Right kidney (tissue), 9 donors: Measurements from ENCODE around the gene SEPHS1.
A peak's percentile ranks its signal among the peaks of the same experiment; 100 is the strongest.
"Not testable (repeated sequence)": the region's sequence is repeated elsewhere in the genome, so short reads cannot be mapped to it uniquely, and the experiment has no call there.

Experiments
- DNase-seq: peaks from one replicate; pipeline ENCODE4 v3.0.0-alpha.2; 2016
- long read RNA-seq, 8 donors: transcript quantifications; one replicate each; lab custom pipeline, GENCODE V29; 2026

The SEPHS1 gene
- long read RNA-seq, donor 1, transcript SEPHS1-201 (9 exons, 3,273 nt), result major isoform, 15 of 58 reads
- long read RNA-seq, donor 1, partial matches to known transcripts, result 26 of 58 reads
- long read RNA-seq, donor 1, other reads (novel, unspliced or antisense), result 15 of 58 reads
- long read RNA-seq, donor 2, transcript SEPHS1-201 (9 exons, 3,273 nt), result major isoform, 5 of 29 reads
- long read RNA-seq, donor 2, partial matches to known transcripts, result 11 of 29 reads
- long read RNA-seq, donor 2, other reads (novel, unspliced or antisense), result 13 of 29 reads
- long read RNA-seq, donor 3, transcript SEPHS1-201 (9 exons, 3,273 nt), result major isoform, 11 of 54 reads
- long read RNA-seq, donor 3, partial matches to known transcripts, result 37 of 54 reads
- long read RNA-seq, donor 3, other reads (novel, unspliced or antisense), result 5 of 54 reads
- long read RNA-seq, donor 4, transcript SEPHS1-201 (9 exons, 3,273 nt), result major isoform, 21 of 47 reads
- long read RNA-seq, donor 4, partial matches to known transcripts, result 15 of 47 reads
- long read RNA-seq, donor 4, other reads (novel, unspliced or antisense), result 11 of 47 reads
- long read RNA-seq, donor 5, transcript SEPHS1-201 (9 exons, 3,273 nt), result major isoform, 18 of 55 reads
- long read RNA-seq, donor 5, partial matches to known transcripts, result 23 of 55 reads
- long read RNA-seq, donor 5, other reads (novel, unspliced or antisense), result 14 of 55 reads
- long read RNA-seq, donor 6, transcript SEPHS1-201 (9 exons, 3,273 nt), result major isoform, 10 of 28 reads
- long read RNA-seq, donor 6, partial matches to known transcripts, result 18 of 28 reads
- long read RNA-seq, donor 6, other reads (novel, unspliced or antisense), result 0 of 28 reads
- long read RNA-seq, donor 7, transcript SEPHS1-201 (9 exons, 3,273 nt), result major isoform, 26 of 75 reads
- long read RNA-seq, donor 7, partial matches to known transcripts, result 27 of 75 reads
- long read RNA-seq, donor 7, other reads (novel, unspliced or antisense), result 21 of 75 reads
- long read RNA-seq, donor 8, transcript SEPHS1-201 (9 exons, 3,273 nt), result major isoform, 16 of 31 reads
- long read RNA-seq, donor 8, partial matches to known transcripts, result 0 of 31 reads
- long read RNA-seq, donor 8, other reads (novel, unspliced or antisense), result 14 of 31 reads

GRCh38 chr10:13348216-13349017 lies at the start of gene SEPHS1:
SEPHS1 (minus strand) TSS chr10:13348293; CDS start chr10:13344950, 3,343 bp downstream.
- DNase-seq, result peak; percentile 89

DNA sequence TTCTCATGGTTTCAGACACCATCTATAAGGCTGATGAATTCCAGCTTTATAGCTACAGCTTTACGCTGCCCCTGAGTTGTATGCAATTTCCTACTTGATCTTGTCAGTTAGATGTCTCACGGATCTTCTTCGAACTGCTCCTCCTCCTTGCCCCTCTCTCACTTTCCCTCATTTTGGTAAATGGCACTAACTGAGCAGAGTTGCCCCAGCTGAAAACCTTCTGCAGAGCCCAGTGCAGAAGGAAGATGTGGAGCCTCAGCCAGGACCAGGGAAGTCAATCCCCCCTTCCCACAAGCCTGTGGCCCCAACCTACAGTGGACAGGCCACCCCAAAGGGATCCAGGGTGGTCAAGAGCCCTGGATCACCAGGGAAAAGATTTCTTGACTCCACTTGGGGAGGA lies 49.0 kb upstream of the SEPHS1 start:
- no peak for DNase-seq

- DNase-seq, result no peak
Measured at GRCh38 chr10:13396369-13396768, 48.3 kb upstream of the SEPHS1 start.

- no peak for DNase-seq
Measured at GRCh38 chr10:13395540-13395939, 47.4 kb upstream of the SEPHS1 start.

- no peak for DNase-seq
Measured at GRCh38 chr10:13393640-13394039, 45.5 kb upstream of the SEPHS1 start.

DNA sequence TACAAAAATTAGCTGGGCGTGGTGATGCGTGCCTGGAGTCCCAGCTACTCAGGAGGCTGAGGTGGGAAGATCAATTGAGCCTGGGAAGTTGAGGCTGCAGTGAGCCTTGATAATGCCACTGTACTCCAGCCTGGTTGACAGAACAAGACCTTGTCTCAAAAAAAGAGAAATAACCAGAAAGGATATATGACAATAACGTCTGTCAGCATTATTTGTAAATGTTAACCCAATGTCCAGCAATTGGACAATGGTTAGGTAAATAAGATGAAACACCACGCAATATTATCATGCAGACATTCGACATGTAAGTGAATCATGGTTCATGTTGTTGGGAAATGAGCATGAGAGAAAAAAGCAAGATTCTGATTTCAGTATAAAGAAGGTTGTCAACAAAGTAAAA lies 44.6 kb upstream of the SEPHS1 start:
- DNase-seq, result no peak

- no peak for DNase-seq
Measured at GRCh38 chr10:13390604-13391522, 42.8 kb upstream of the SEPHS1 start.

- DNase-seq, result no peak
Measured at GRCh38 chr10:13388478-13389230, 40.6 kb upstream of the SEPHS1 start.

DNA sequence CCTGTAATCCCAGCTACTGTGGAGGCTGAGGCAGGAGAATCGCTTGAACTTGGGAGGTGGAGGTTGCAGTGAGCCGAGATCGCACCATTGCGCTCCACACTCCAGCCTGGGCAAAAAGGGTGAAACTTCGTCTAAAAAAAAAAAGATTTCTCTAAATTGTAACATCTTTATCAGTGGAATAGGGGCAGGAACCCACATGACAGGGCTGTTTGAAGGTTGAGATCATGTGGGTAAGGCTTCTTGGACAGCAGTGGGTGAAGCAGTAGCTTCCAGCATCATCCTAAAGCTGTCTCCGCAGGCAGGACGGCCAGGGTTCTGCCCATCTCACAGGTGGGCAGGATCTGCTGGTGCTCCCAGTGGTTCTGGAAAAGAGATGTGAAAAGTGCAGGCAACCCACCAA lies 37.9 kb upstream of the SEPHS1 start:
- no peak for DNase-seq

GRCh38 chr10:13383399-13383761 lies 35.3 kb upstream of the SEPHS1 start:
- DNase-seq, result peak; percentile 46

DNA sequence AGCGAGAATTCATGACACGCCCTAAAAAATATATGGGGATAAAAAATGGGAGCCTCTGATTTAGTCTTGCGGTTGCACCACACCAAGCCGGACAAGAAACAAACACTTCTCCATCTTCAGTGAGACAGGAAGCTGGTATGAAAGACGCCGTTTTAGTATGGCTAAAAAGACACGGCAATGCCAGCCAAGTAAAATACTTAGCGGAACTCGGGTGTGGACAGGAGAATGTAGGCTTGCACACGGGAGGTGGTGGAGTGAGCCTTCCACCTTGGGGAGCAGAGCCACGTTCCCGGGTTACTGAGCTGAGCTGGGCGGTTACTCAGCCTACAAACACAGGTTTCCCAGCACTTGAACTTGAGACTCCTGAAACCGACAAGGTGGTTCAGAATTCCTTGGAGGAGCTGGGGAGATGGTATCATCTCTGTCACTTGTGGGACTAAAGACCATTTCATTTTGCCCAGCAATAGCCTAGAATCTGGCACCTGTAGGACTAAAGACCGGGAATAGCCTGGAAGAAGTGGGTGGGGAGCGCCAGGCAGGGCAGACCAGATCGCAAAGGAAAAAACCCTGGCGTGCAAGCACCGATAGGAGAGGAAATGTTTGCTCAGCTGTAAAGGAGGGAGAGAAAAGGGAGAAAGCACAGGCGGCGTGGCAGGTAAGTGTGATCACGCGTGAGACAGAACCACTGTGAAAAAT lies 34.8 kb upstream of the SEPHS1 start:
- DNase-seq, result peak; percentile 42

DNA sequence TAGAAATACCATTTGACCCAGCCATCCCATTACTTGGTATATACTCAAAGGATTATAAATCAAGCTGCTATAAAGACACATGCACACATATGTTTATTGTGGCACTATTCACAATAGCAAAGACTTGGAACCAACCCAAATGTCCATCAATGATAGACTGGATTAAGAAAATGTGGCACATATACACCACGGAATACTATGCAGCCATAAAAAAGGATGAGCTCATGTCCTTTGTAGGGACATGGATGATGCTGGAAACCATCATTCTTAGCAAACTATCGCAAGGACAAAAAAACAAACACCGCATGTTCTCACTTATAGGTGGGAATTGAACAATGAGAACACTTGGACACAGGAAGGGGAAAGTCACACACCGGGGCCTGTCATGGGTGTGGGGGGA lies 31.0 kb upstream of the SEPHS1 start:
- DNase-seq, result not testable (repeated sequence)

- DNase-seq, result no peak
Measured at GRCh38 chr10:13376746-13377145, 28.7 kb upstream of the SEPHS1 start.

- DNase-seq, result no peak
Measured at GRCh38 chr10:13376297-13376696, 28.2 kb upstream of the SEPHS1 start.

GRCh38 chr10:13375791-13376190 lies 27.7 kb upstream of the SEPHS1 start:
- DNase-seq, result no peak

DNA sequence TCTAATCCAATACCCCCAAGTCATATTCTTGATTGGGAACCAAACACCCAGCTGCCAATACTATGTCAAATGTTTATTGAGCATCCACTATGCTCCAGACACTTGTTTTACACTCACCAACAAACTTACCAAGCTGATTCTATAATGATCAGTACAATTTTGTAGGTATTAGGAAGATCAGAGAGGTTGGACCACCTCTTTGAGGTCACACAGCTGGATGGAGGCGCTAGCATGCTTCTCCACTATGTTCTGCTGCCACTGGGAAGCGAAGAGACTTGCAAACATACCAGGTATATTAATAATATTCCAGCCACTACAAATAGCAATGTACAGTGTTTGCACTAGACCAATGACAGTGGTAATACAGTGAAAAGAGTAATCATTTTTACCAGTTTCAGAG lies 25.6 kb upstream of the SEPHS1 start:
- DNase-seq, result no peak

- DNase-seq, result no peak
Measured at GRCh38 chr10:13372524-13372923, 24.4 kb upstream of the SEPHS1 start.

- DNase-seq, result peak; percentile 58
Measured at GRCh38 chr10:13371897-13372470, 23.9 kb upstream of the SEPHS1 start.

DNA sequence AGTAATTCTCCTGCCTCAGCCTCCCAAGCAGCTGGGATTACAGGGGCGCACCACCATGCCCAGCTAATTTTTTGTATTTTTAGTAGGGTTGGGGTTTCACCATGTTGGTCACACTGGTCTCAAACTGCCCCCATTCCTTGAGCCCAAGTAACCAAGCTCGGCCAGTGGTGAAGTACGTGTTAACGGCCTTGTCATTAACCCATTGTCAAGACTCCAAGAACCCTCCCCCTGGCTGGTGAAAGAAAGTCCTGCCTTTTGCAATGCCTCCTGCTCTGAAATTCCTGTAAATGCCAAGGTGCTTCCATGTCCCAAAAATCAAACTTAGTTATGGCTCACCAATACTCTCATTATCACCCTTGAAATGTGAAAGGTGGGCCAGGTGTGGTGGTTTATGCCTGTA lies 18.8 kb upstream of the SEPHS1 start:
- DNase-seq, result no peak
